Endothelial cell of umbilical vein (primary cell): ENCODE results near the gene WBP2NL. TPM values are rescaled to one million over a fixed set of nuclear protein-coding genes. Genes with fewer than 3 reads are reported as not detected.

ENCODE experiments used
- BruUV-seq: library from RNA; stranded (reverse); fragments of 400-500 nt; replicated peaks from 2 replicates; lab custom pipeline; 2021; lab: Mats Ljungman, UMichigan
- CTCF ChIA-PET: fragments of 300-600, 350-600 bp; sonication (Branson Sonifier 250); formaldehyde crosslinking; loops from one replicate; lab custom pipeline; 2021; ENCODE audit warnings: antibody characterized with exemption, inconsistent platforms; lab: Charles Lee
- POLR2A ChIA-PET: fragments of 300-600, 350-600 bp; sonication (Branson Sonifier 250); formaldehyde crosslinking; loops from one replicate; lab custom pipeline; 2021; ENCODE audit warnings: antibody characterized with exemption, inconsistent platforms; lab: Charles Lee
- DNase-seq: peaks from one replicate; pipeline ENCODE4 v3.0.0-alpha.2; 2011; ENCODE audit warnings: low read depth, low spot score
- FAIRE-seq: peaks from 2 replicates; lab custom pipeline; 2011; peaks lifted over from hg19 to GRCh38; lab: Jason Lieb, UNC
- H2AFZ ChIP-seq: 2 replicates; pipeline ENCODE4 v1.6.0; 2012; ENCODE audit warnings: low read depth, low read length, control low read depth, inconsistent platforms
- H3K27ac ChIP-seq: 2 replicates; pipeline ENCODE4 v1.5.1; 2011; ENCODE audit warnings: low read depth, mild to moderate bottlenecking, control low read depth, low read length, moderate library complexity; ENCODE audit not compliant: insufficient read depth
- H3K27me3 ChIP-seq, 2 experiments: 2 replicates each; pipeline versions ENCODE4 v1.6.0 to v1.6.1; 2011; ENCODE audit warnings: low read length in 2 of 2, mixed read lengths in 1 of 2; ENCODE audit not compliant: control insufficient read depth in 2 of 2, insufficient read depth in 2 of 2
- H3K36me3 ChIP-seq, 2 experiments: 2 replicates in 1 of 2; 3 replicates in 1 of 2; pipeline ENCODE4 v1.5.1; 2011; ENCODE audit warnings: low read length in 2 of 2, mild to moderate bottlenecking in 1 of 2, moderate library complexity in 1 of 2; ENCODE audit not compliant: control insufficient read depth in 2 of 2, insufficient read depth in 2 of 2; ENCODE audit errors: extremely low read depth in 1 of 2
- H3K4me1 ChIP-seq: 3 replicates; pipeline ENCODE4 v1.5.1; 2011; ENCODE audit warnings: mild to moderate bottlenecking, low read length; ENCODE audit not compliant: control insufficient read depth, insufficient read depth; ENCODE audit errors: extremely low read depth
- H3K4me2 ChIP-seq: 2 replicates; pipeline ENCODE4 v1.6.1; 2011; ENCODE audit warnings: low read length, control low read depth, mixed read lengths; ENCODE audit not compliant: insufficient read depth
- H3K4me3 ChIP-seq, 3 experiments: fragments of 200-600 bp in 1 of 3; sonication (generic), shearing (Covaris generic) in 1 of 3; replicated peaks in 1 of 3; 2 replicates each; pipeline ENCODE4 v1.5.1; 2011 to 2016; ENCODE audit warnings: control low read depth in 3 of 3, low read length in 3 of 3, mild to moderate bottlenecking in 2 of 3, inconsistent platforms in 1 of 3, low read depth in 1 of 3, moderate library complexity in 1 of 3; ENCODE audit not compliant: insufficient read depth in 1 of 3
- H3K79me2 ChIP-seq: 2 replicates; pipeline ENCODE4 v1.6.0; 2012; ENCODE audit warnings: low read length, inconsistent platforms; ENCODE audit not compliant: control insufficient read depth, insufficient read depth
- H3K9ac ChIP-seq: replicated peaks from 2 replicates; pipeline ENCODE3; 2011; ENCODE audit warnings: low read length, control low read depth; ENCODE audit not compliant: insufficient read depth; ENCODE audit errors: extremely low read depth
- H3K9me1 ChIP-seq: replicated peaks from 3 replicates; pipeline ENCODE4 v1.6.0; 2011; ENCODE audit warnings: mild to moderate bottlenecking, low read length; ENCODE audit not compliant: control insufficient read depth, insufficient read depth; ENCODE audit errors: extremely low read depth
- H3K9me3 ChIP-seq: replicated peaks from 2 replicates; pipeline ENCODE4 v1.5.1; 2012; ENCODE audit warnings: low read length, inconsistent platforms; ENCODE audit not compliant: control insufficient read depth, insufficient read depth
- H4K20me1 ChIP-seq: replicated peaks from 2 replicates; pipeline ENCODE3; 2011; ENCODE audit warnings: mild to moderate bottlenecking, low read length; ENCODE audit not compliant: control insufficient read depth, insufficient read depth; ENCODE audit errors: extremely low read depth
- EZH2 ChIP-seq: IDR thresholded peaks from 2 replicates; pipeline ENCODE4 v1.6.1; 2012; ENCODE audit warnings: borderline replicate concordance, low read depth, mild to moderate bottlenecking, moderate library complexity, low read length, inconsistent platforms; ENCODE audit not compliant: severe bottlenecking
- FOS ChIP-seq: IDR thresholded peaks from 2 replicates; pipeline ENCODE4 v1.6.1; 2011; ENCODE audit warnings: mild to moderate bottlenecking, low read length, moderate library complexity, borderline replicate concordance; ENCODE audit not compliant: insufficient read depth
- GATA2 ChIP-seq: IDR thresholded peaks from 2 replicates; pipeline ENCODE4 v1.7.0; 2011; ENCODE audit warnings: low read depth, mild to moderate bottlenecking, moderate library complexity, mixed read lengths, low read length; ENCODE audit not compliant: insufficient read length, insufficient read depth
- JUN ChIP-seq: IDR thresholded peaks from 2 replicates; pipeline ENCODE4 v1.6.1; 2011; ENCODE audit warnings: borderline replicate concordance, low read depth; ENCODE audit not compliant: insufficient read length, insufficient read depth
- MYC ChIP-seq: IDR thresholded peaks from one replicate; pipeline ENCODE4 v1.6.1; 2011; ENCODE audit warnings: mild to moderate bottlenecking, low read depth, low read length
- POLR2A ChIP-seq: IDR thresholded peaks from 2 replicates; pipeline ENCODE4 v1.6.1; 2012; ENCODE audit warnings: low read depth, mild to moderate bottlenecking, control low read depth, low read length
- POLR2AphosphoS5 ChIP-seq: IDR thresholded peaks from 2 replicates; pipeline ENCODE4 v1.6.1; 2012; ENCODE audit warnings: low read depth, mild to moderate bottlenecking, control low read depth, low read length, moderate library complexity; ENCODE audit not compliant: insufficient read depth
- dilution Hi-C: fragments of 300-500 bp; cut with MboI; formaldehyde crosslinking; loops from one replicate; pipeline ENCODE4 v1.15.0; 2019; ENCODE audit warnings: low sequenced_read_pairs; ENCODE audit not compliant: extremely low pct_ligation_motif_present
- intact Hi-C: fragments of 100-400 bp; cut with micrococcal nuclease; formaldehyde crosslinking; loops from one replicate; pipeline ENCODE4 v1.10.0; 2022
- polyA plus RNA-seq, 4 experiments: library from polyadenylated mRNA; depleted of rRNA in 3 of 4; stranded (reverse) in 3 of 4; unstranded in 1 of 4; fragments of >200 nt; gene quantifications; 2 replicates each; pipeline versions ENCODE4 v1.2.1 to v1.2.3, GENCODE V29; 2011 to 2012; ENCODE audit warnings: missing spikeins in 1 of 4
- total RNA-seq: library from RNA; stranded (reverse); gene quantifications from 2 replicates; pipeline ENCODE4 v1.2.3, GENCODE V29; 2021
- TF ChIP-seq, protein P1 (sequence below): IDR thresholded peaks from 2 replicates; pipeline ENCODE4 v1.6.1; 2011; ENCODE audit not compliant: insufficient read depth, insufficient read length
- TF ChIP-seq, protein P2 (sequence below), 2 donors: IDR thresholded peaks; 1 replicate in 1 of 2; 2 replicates in 1 of 2; pipeline ENCODE4 v1.5.1; 2011; ENCODE audit warnings: low read length in 2 of 2, mild to moderate bottlenecking in 2 of 2, moderate library complexity in 2 of 2, control low read depth in 1 of 2, inconsistent platforms in 1 of 2, low read depth in 1 of 2; ENCODE audit not compliant: insufficient read depth in 1 of 2; ENCODE audit errors: extremely low read depth in 1 of 2

Gene WBP2NL
- total and polyA plus RNA-seq, 2 donors (not counting 3 experiments of a cell fraction or from before 2014, with no cell fraction given) = 0.08 to 0.27 TPM

DNA sequence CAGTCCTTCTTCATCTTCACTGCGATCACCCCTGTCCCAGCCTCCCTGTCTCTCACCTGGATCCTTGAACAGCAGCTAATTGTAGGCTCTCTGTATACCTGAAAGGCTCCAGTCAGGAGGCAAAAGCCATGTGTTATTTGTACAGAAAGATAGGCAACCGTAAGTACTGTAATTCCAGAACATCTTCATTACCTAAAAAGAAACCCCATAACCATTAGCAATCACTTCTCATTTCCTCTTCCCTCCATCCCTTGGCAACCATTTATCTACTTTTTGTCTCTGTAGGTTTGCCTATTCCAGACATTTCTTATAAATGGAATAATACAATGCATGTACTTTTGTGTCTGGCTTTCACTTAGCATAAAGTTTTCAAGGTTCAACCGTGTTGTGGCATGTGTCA lies 54.2 kb downstream of the WBP2NL start:
- intact Hi-C loops = no loop called here

More for the DNA sequence above, 54.2 kb downstream of the WBP2NL start:
- no peak for TF ChIP-seq POLR2A
- TF ChIP-seq POLR2AphosphoS5 = no peak
- no peak for TF ChIP-seq JUN
- no peak for TF ChIP-seq EZH2
- TF ChIP-seq, protein P1, sequence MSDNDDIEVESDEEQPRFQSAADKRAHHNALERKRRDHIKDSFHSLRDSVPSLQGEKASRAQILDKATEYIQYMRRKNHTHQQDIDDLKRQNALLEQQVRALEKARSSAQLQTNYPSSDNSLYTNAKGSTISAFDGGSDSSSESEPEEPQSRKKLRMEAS = no peak
- TF ChIP-seq, protein P2, sequence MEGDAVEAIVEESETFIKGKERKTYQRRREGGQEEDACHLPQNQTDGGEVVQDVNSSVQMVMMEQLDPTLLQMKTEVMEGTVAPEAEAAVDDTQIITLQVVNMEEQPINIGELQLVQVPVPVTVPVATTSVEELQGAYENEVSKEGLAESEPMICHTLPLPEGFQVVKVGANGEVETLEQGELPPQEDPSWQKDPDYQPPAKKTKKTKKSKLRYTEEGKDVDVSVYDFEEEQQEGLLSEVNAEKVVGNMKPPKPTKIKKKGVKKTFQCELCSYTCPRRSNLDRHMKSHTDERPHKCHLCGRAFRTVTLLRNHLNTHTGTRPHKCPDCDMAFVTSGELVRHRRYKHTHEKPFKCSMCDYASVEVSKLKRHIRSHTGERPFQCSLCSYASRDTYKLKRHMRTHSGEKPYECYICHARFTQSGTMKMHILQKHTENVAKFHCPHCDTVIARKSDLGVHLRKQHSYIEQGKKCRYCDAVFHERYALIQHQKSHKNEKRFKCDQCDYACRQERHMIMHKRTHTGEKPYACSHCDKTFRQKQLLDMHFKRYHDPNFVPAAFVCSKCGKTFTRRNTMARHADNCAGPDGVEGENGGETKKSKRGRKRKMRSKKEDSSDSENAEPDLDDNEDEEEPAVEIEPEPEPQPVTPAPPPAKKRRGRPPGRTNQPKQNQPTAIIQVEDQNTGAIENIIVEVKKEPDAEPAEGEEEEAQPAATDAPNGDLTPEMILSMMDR (IDR thresholded peaks at IDR 0.05; ENCODE audit: extremely low read depth in 1 of 2, insufficient read depth in 1 of 2, low read depth in 1 of 2, low read length in 2 of 2) = no peak
- TF ChIP-seq FOS = no peak
- no peak for TF ChIP-seq GATA2
- no peak for TF ChIP-seq MYC
- DNase-seq (no peak), FAIRE-seq (no peak)
- no TSS peak for BruUV-seq
- Histone ChIP-seq H3K9me1 (no peaks in the 10 kb centered on the region), H4K20me1 (no peaks in the 10 kb centered on the region), H2AFZ (no peak overlapping the region), H3K9me3 (no peaks in the 10 kb centered on the region), H3K4me2 (no peak overlapping the region), H3K27ac (no peak overlapping the region), H3K4me3 (no peak overlapping the region), H3K36me3 (no peaks in the 10 kb centered on the region), H3K4me1 (no peaks in the 10 kb centered on the region), H3K27me3 (no peaks in the 10 kb centered on the region), H3K79me2 (no peaks in the 10 kb centered on the region), H3K9ac (no peak overlapping the region)
- dilution Hi-C loops = no loop called here
- ChIA-PET POLR2A (no interaction called here), CTCF (no interaction called here)
